Tibial artery (tissue), 4 donors: ENCODE measurements around the gene WNK4.
A peak's percentile ranks its signal among the peaks of the same experiment; 100 is the strongest.

Experiments used
- DNase-seq, 2 donors: peaks; one replicate each; pipeline ENCODE4 v3.0.0-alpha.2; 2019
- H3K27ac ChIP-seq, 2 donors: fragments of 200-600 bp; sonication (generic) in 1 of 2; 1 replicate in 1 of 2; 2 replicates in 1 of 2; pipeline ENCODE4 v1.5.1; 2018 to 2019; ENCODE audit warnings: mild to moderate bottlenecking in 1 of 2
- H3K27me3 ChIP-seq, 2 donors: fragments of 200-600 bp; sonication (generic) in 1 of 2; one replicate each; pipeline versions ENCODE4 v1.5.1 to v1.6.0; 2016 to 2019
- H3K36me3 ChIP-seq, 3 donors: fragments of 200-600 bp; sonication (generic) in 2 of 3; one replicate each; pipeline ENCODE4 v1.5.1; 2016 to 2019; ENCODE audit warnings: mild to moderate bottlenecking in 2 of 3
- H3K4me1 ChIP-seq, 4 donors: fragments of 200-600 bp; sonication (generic) in 2 of 4; 1 replicate in 3 of 4; 2 replicates in 1 of 4; pipeline ENCODE4 v1.5.1; 2016 to 2019
- H3K4me3 ChIP-seq, 2 donors: fragments of 200-600 bp; sonication (generic) in 1 of 2; 1 replicate in 1 of 2; 2 replicates in 1 of 2; pipeline ENCODE4 v1.5.1; 2018 to 2019; ENCODE audit warnings: mild to moderate bottlenecking in 2 of 2
- H3K9me3 ChIP-seq, 3 donors: fragments of 200-600 bp; sonication (generic) in 1 of 3; one replicate each; pipeline ENCODE4 v1.5.1; 2016 to 2019
- CTCF ChIP-seq, 2 experiments: fragments of 200-600 bp in 1 of 2; fragments of 450-650 bp in 1 of 2; IDR thresholded peaks; one replicate each; pipeline ENCODE4 v1.5.1; 2017 to 2019; ENCODE audit warnings: antibody characterized with exemption in 2 of 2, mild to moderate bottlenecking in 1 of 2, moderate library complexity in 1 of 2
- intact Hi-C: fragments of 100-400 bp; cut with DNase I; formaldehyde crosslinking; loops from one replicate; pipeline ENCODE4 v1.15.0; 2023; ENCODE audit warnings: low total_unique reads

WNK4 gene

GRCh38 chr17:42845918-42846593 lies 65.6 kb downstream of the WNK4 start:
- no peaks in the 10 kb centered on the region for H3K9me3 ChIP-seq
- H3K36me3 ChIP-seq, result peaks cover 12 to 51% (median 41%) of the 10 kb centered on the region in 3 donors
- peaks cover 0 to 39% (median 18%) of the 10 kb centered on the region in 4 donors for H3K4me1 ChIP-seq
- peak overlapping the region; percentile 57 to 59 for H3K27ac ChIP-seq
- no peak for TF ChIP-seq CTCF (IDR thresholded peaks at IDR 0.05)
- H3K4me3 ChIP-seq, result no peak overlapping the region
- no peak for DNase-seq
- no peaks in the 10 kb centered on the region for H3K27me3 ChIP-seq
- intact Hi-C loops, result loop anchor here (2.0 kb wide), 2 partner anchors 77 to 91 kb away; no protein-coding TSS in a partner anchor
